ENCODE data around the gene LRMDA.

GRCh38 chr10:76020630-76021029 lies 589.2 kb downstream of the LRMDA start:
- TF ChIP-seq, protein P1, sequence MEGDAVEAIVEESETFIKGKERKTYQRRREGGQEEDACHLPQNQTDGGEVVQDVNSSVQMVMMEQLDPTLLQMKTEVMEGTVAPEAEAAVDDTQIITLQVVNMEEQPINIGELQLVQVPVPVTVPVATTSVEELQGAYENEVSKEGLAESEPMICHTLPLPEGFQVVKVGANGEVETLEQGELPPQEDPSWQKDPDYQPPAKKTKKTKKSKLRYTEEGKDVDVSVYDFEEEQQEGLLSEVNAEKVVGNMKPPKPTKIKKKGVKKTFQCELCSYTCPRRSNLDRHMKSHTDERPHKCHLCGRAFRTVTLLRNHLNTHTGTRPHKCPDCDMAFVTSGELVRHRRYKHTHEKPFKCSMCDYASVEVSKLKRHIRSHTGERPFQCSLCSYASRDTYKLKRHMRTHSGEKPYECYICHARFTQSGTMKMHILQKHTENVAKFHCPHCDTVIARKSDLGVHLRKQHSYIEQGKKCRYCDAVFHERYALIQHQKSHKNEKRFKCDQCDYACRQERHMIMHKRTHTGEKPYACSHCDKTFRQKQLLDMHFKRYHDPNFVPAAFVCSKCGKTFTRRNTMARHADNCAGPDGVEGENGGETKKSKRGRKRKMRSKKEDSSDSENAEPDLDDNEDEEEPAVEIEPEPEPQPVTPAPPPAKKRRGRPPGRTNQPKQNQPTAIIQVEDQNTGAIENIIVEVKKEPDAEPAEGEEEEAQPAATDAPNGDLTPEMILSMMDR (IDR thresholded peaks at IDR 0.05; ENCODE audit: extremely low read depth in 1 of 2, insufficient read depth in 1 of 2, low read depth in 1 of 2, low read length in 2 of 2), result no peak
- TF ChIP-seq POLR2AphosphoS5 (IDR thresholded peaks at IDR 0.05; ENCODE audit: insufficient read depth, low read depth, low read length) (no peak), MAX (IDR thresholded peaks at IDR 0.05; ENCODE audit: insufficient read depth, insufficient read length) (no peak), EZH2 (IDR thresholded peaks at IDR 0.05; ENCODE audit: borderline replicate concordance, low read depth, low read length, severe bottlenecking) (no peak), GATA2 (IDR thresholded peaks at IDR 0.05; ENCODE audit: insufficient read depth, insufficient read length, low read depth, low read length) (no peak), JUN (IDR thresholded peaks at IDR 0.05; ENCODE audit: borderline replicate concordance, insufficient read depth, insufficient read length, low read depth) (no peak), POLR2A (IDR thresholded peaks at IDR 0.05; ENCODE audit: low read depth, low read length) (no peak), MYC (IDR thresholded peaks at IDR 0.05; ENCODE audit: low read depth, low read length) (no peak), FOS (IDR thresholded peaks at IDR 0.05; ENCODE audit: borderline replicate concordance, insufficient read depth, low read length) (no peak)
